ENCODE results near the gene KAT6B.

DNA sequence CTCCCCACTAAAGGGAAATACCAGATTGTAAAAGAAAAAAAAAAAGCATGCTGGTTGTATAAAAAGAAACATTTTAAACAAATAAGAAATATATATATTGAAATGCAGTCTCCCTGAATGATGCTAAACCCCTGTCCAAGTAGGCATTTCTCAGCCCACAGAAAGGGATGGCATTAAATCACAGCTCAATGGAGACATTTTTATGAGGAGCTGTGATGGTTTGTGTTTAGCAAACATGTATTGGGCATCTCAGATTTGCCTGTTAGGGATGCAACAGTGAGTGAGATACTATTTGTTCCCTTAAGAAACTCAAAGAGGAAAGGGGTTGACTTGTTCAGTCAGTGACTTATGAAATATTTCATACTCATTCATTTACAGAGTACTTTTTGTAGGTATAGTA lies 51.5 kb downstream of the KAT6B start:
- TF ChIP-seq, protein P1, sequence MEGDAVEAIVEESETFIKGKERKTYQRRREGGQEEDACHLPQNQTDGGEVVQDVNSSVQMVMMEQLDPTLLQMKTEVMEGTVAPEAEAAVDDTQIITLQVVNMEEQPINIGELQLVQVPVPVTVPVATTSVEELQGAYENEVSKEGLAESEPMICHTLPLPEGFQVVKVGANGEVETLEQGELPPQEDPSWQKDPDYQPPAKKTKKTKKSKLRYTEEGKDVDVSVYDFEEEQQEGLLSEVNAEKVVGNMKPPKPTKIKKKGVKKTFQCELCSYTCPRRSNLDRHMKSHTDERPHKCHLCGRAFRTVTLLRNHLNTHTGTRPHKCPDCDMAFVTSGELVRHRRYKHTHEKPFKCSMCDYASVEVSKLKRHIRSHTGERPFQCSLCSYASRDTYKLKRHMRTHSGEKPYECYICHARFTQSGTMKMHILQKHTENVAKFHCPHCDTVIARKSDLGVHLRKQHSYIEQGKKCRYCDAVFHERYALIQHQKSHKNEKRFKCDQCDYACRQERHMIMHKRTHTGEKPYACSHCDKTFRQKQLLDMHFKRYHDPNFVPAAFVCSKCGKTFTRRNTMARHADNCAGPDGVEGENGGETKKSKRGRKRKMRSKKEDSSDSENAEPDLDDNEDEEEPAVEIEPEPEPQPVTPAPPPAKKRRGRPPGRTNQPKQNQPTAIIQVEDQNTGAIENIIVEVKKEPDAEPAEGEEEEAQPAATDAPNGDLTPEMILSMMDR (IDR thresholded peaks at IDR 0.05 in 4 of 5, conservative IDR thresholded peaks at IDR 0.05 in 1 of 5), result no peak
- TF ChIP-seq POLR2A (IDR thresholded peaks at IDR 0.05), result no peak
